H9 (cell line): Measurements from ENCODE around the gene IGSF11. TPM values are rescaled to one million over a fixed set of nuclear protein-coding genes. Genes with fewer than 3 reads are reported as not detected.

Experiments used
- DNase-seq: peaks from one replicate; pipeline ENCODE4 v3.0.0-alpha.2; 2017
- H2AFZ ChIP-seq: one replicate; pipeline ENCODE4 v1.6.1; 2013; ENCODE audit warnings: mild to moderate bottlenecking, low read length, control low read depth, moderate library complexity
- H2AK5ac ChIP-seq: 2 replicates; pipeline ENCODE4 v1.6.1; 2013; ENCODE audit warnings: low read length, control low read depth, mixed read lengths; ENCODE audit not compliant: insufficient read length
- H2BK120ac ChIP-seq: one replicate; pipeline ENCODE4 v1.6.1; 2013; ENCODE audit warnings: low read depth, mild to moderate bottlenecking, low read length, control low read depth, inconsistent platforms; ENCODE audit not compliant: poor library complexity, severe bottlenecking
- H2BK12ac ChIP-seq: 2 replicates; pipeline ENCODE4 v1.6.1; 2013; ENCODE audit warnings: low read length, control low read depth, mixed read lengths, low read depth; ENCODE audit not compliant: insufficient read length
- H2BK15ac ChIP-seq: 2 replicates; pipeline ENCODE4 v1.6.1; 2013; ENCODE audit warnings: low read depth, low read length, control low read depth
- H2BK20ac ChIP-seq: one replicate; pipeline ENCODE4 v1.6.1; 2013; ENCODE audit warnings: low read depth, mild to moderate bottlenecking, low read length, control low read depth, inconsistent platforms; ENCODE audit not compliant: poor library complexity, severe bottlenecking
- H2BK5ac ChIP-seq: 2 replicates; pipeline ENCODE4 v1.6.1; 2013; ENCODE audit warnings: low read length, control low read depth, mixed read lengths; ENCODE audit not compliant: insufficient read length
- H3K14ac ChIP-seq: 2 replicates; pipeline ENCODE4 v1.6.1; 2013; ENCODE audit warnings: low read length, control low read depth; ENCODE audit not compliant: insufficient read depth
- H3K18ac ChIP-seq: 2 replicates; pipeline ENCODE4 v1.6.1; 2013; ENCODE audit warnings: low read depth, mild to moderate bottlenecking, mixed read lengths, low read length, control low read depth; ENCODE audit not compliant: insufficient read length
- H3K23ac ChIP-seq: 2 replicates; pipeline ENCODE4 v1.6.1; 2013; ENCODE audit warnings: low read length, control low read depth, mixed read lengths, low read depth; ENCODE audit not compliant: insufficient read length
- H3K23me2 ChIP-seq: 2 replicates; pipeline ENCODE4 v1.6.1; 2013; ENCODE audit warnings: low read depth, mild to moderate bottlenecking, mixed read lengths, low read length, control low read depth; ENCODE audit not compliant: insufficient read length, poor library complexity, severe bottlenecking
- H3K27ac ChIP-seq: 2 replicates; pipeline ENCODE4 v1.5.1; 2013; ENCODE audit warnings: low read length, control low read depth, mixed read lengths, low read depth; ENCODE audit not compliant: insufficient read length
- H3K27me3 ChIP-seq: 2 replicates; pipeline ENCODE4 v1.6.1; 2013; ENCODE audit warnings: low read length, control low read depth, inconsistent platforms; ENCODE audit not compliant: insufficient read depth
- H3K4ac ChIP-seq: 2 replicates; pipeline ENCODE4 v1.6.1; 2013; ENCODE audit warnings: low read depth, mild to moderate bottlenecking, control low read depth, inconsistent platforms, low read length, moderate library complexity
- H3K4me1 ChIP-seq: 2 replicates; pipeline ENCODE4 v1.6.1; 2013; ENCODE audit warnings: low read length, control low read depth, inconsistent platforms; ENCODE audit not compliant: insufficient read depth
- H3K4me2 ChIP-seq: 2 replicates; pipeline ENCODE4 v1.6.1; 2013; ENCODE audit warnings: low read length, control low read depth, mixed read lengths; ENCODE audit not compliant: insufficient read length, insufficient read depth
- H3K56ac ChIP-seq: 2 replicates; pipeline ENCODE4 v1.6.1; 2013; ENCODE audit warnings: low read depth, mild to moderate bottlenecking, mixed read lengths, low read length, control low read depth; ENCODE audit not compliant: insufficient read length
- H3K79me1 ChIP-seq: 2 replicates; pipeline ENCODE4 v1.6.1; 2013; ENCODE audit warnings: low read depth, mild to moderate bottlenecking, moderate library complexity, low read length, control low read depth, inconsistent platforms; ENCODE audit not compliant: insufficient read depth, poor library complexity, severe bottlenecking
- H3K79me2 ChIP-seq: 2 replicates; pipeline ENCODE4 v1.6.1; 2013; ENCODE audit warnings: low read length, control low read depth, inconsistent platforms; ENCODE audit not compliant: insufficient read depth
- H3K9ac ChIP-seq: 2 replicates; pipeline ENCODE4 v1.6.1; 2013; ENCODE audit warnings: low read length, control low read depth, mixed read lengths; ENCODE audit not compliant: insufficient read length; ENCODE audit errors: extremely low read depth
- H3K9me3 ChIP-seq: one replicate; pipeline ENCODE4 v1.6.1; 2013; ENCODE audit warnings: low read depth, low read length, inconsistent platforms; ENCODE audit not compliant: control insufficient read depth
- H3T11ph ChIP-seq: one replicate; pipeline ENCODE4 v1.6.1; 2013; ENCODE audit warnings: mild to moderate bottlenecking, low read length, control low read depth, inconsistent platforms
- H4K20me1 ChIP-seq: one replicate; pipeline ENCODE4 v1.6.1; 2013; ENCODE audit not compliant: control insufficient read depth, insufficient read length, insufficient read depth
- H4K5ac ChIP-seq: 2 replicates; pipeline ENCODE4 v1.6.1; 2013; ENCODE audit warnings: low read depth, mild to moderate bottlenecking, mixed read lengths, low read length, control low read depth; ENCODE audit not compliant: insufficient read length
- H4K8ac ChIP-seq: replicated peaks from 2 replicates; pipeline ENCODE4 v1.6.1; 2013; ENCODE audit warnings: low read length, control low read depth, mixed read lengths, low read depth; ENCODE audit not compliant: insufficient read length
- H4K91ac ChIP-seq: 2 replicates; pipeline ENCODE4 v1.6.1; 2013; ENCODE audit warnings: low read depth, mild to moderate bottlenecking, moderate library complexity, mixed read lengths, low read length, control low read depth; ENCODE audit not compliant: insufficient read length
- H3K27ac Mint-ChIP-seq, 3 experiments: 2 replicates in 2 of 3; 3 replicates in 1 of 3; pipeline ENCODE4 v1.8.0; 2020 to 2021; ENCODE audit warnings: mixed read lengths in 3 of 3, mild to moderate bottlenecking in 1 of 3, moderate library complexity in 1 of 3
- H3K27me3 Mint-ChIP-seq: 2 replicates; pipeline ENCODE4 v1.8.0; 2021; ENCODE audit warnings: low read depth, mild to moderate bottlenecking, moderate library complexity, mixed read lengths
- H3K36me3 Mint-ChIP-seq, 3 experiments: 2 replicates in 2 of 3; 3 replicates in 1 of 3; pipeline ENCODE4 v1.8.0; 2020 to 2021; ENCODE audit warnings: low read depth in 3 of 3, mixed read lengths in 3 of 3; ENCODE audit not compliant: insufficient read depth in 1 of 3
- H3K4me1 Mint-ChIP-seq, 2 experiments: 2 replicates each; pipeline ENCODE4 v1.8.0; 2020; ENCODE audit warnings: mixed read lengths in 2 of 2
- H3K4me3 Mint-ChIP-seq, 2 experiments: 2 replicates in 1 of 2; 3 replicates in 1 of 2; pipeline ENCODE4 v1.8.0; 2020 to 2021; ENCODE audit warnings: mild to moderate bottlenecking in 2 of 2, mixed read lengths in 2 of 2, moderate library complexity in 1 of 2
- H3K9me3 Mint-ChIP-seq, 2 experiments: 2 replicates in 1 of 2; 3 replicates in 1 of 2; pipeline ENCODE4 v1.8.0; 2020; ENCODE audit warnings: mild to moderate bottlenecking in 2 of 2, mixed read lengths in 2 of 2, moderate library complexity in 1 of 2
- whole genome bisulfite sequencing: extraction: QIAGEN DNeasy Blood & Tissue Kit; methylation state at CpG from one replicate; pipeline ENCODE4 v1.1.7; 2013; ENCODE audit warnings: missing lambda C conversion rate, low lambda C conversion rate, mixed read lengths; ENCODE audit not compliant: insufficient read length; ENCODE audit errors: extremely low coverage; 5-methylcytosine and 5-hydroxymethylcytosine counted together
- total RNA-seq: library from RNA; stranded (reverse); gene quantifications from 2 replicates; pipeline ENCODE4 v1.2.1, GENCODE V29; 2021
- TF ChIP-seq, protein P1 (sequence below): fragments of 200-600 bp; sonication (generic); conservative IDR thresholded peaks from 3 replicates; pipeline ENCODE4 v1.8.0; 2021; ENCODE audit warnings: antibody characterized with exemption, mild to moderate bottlenecking

The IGSF11 gene
- total RNA-seq, 1 experiment from 2014 or later = 1.6 TPM

DNA sequence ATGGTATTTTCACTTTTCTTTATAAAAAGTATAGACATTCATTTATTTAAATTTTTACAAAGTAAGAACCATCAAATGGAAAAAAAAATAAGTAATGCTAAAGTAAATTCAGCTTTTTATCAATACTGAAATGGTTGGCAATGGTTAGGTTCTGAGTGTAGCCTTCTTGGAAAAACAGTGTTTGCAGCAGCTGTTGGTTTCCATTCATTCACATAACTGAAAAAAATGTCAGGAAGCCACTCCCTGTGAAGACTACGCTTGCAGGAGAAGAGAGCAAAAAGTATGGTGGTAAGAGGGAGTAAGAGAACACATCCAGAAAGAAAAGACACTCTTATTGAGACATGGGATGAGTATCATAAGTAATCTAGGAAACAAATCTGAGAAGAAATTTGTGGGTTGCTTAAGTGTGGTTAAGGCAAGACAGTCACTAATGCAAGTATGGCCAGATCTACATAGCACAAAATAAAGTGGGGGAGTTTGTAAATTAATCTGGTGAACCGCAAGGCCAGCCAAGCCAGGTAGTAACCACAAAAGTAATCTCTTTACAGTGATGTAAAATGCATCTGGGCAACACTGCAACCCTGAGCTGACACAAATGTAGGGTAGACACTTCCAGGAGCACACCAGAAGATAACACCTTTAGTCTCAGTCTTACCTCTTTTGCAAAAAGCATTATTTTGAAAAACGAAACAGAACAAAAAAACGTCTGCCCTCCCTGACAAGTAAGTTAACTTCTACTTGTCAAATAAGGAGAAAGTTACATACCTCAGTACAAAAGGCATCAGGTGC, 133.7 kb downstream of the IGSF11 start:
- Histone ChIP-seq H2BK15ac (no peak overlapping the region), H3K23me2 (no peaks in the 10 kb centered on the region), H2AFZ (no peak overlapping the region), H3K79me1 (no peaks in the 10 kb centered on the region), H3K27ac (no peak overlapping the region), H2BK120ac (no peak overlapping the region), H3K9me3 (no peaks in the 10 kb centered on the region), H3T11ph (no peak overlapping the region), H3K56ac (no peak overlapping the region), H4K8ac (no peak overlapping the region), H2AK5ac (no peak overlapping the region), H3K14ac (no peak overlapping the region), H3K4ac (no peak overlapping the region), H4K91ac (no peak overlapping the region), H3K9ac (no peak overlapping the region), H3K79me2 (no peaks in the 10 kb centered on the region), H2BK12ac (no peak overlapping the region), H3K27me3 (no peaks in the 10 kb centered on the region), H3K23ac (no peak overlapping the region), H3K18ac (no peak overlapping the region), H2BK5ac (no peak overlapping the region), H4K5ac (no peak overlapping the region), H2BK20ac (no peak overlapping the region), H3K4me2 (no peak overlapping the region), H4K20me1 (no peaks in the 10 kb centered on the region), H3K4me1 (no peaks in the 10 kb centered on the region)
- no peaks in the 10 kb centered on the region; the same call in 1 of the 2 replicates for H3K27me3 Mint-ChIP-seq
- DNase-seq = no peak
- no peaks in the 10 kb centered on the region for H3K36me3 Mint-ChIP-seq
- WGBS = no CpG with 5 or more reads among the region's 4 CpGs
- no peak overlapping the region for H3K4me3 Mint-ChIP-seq
- TF ChIP-seq, protein P1, sequence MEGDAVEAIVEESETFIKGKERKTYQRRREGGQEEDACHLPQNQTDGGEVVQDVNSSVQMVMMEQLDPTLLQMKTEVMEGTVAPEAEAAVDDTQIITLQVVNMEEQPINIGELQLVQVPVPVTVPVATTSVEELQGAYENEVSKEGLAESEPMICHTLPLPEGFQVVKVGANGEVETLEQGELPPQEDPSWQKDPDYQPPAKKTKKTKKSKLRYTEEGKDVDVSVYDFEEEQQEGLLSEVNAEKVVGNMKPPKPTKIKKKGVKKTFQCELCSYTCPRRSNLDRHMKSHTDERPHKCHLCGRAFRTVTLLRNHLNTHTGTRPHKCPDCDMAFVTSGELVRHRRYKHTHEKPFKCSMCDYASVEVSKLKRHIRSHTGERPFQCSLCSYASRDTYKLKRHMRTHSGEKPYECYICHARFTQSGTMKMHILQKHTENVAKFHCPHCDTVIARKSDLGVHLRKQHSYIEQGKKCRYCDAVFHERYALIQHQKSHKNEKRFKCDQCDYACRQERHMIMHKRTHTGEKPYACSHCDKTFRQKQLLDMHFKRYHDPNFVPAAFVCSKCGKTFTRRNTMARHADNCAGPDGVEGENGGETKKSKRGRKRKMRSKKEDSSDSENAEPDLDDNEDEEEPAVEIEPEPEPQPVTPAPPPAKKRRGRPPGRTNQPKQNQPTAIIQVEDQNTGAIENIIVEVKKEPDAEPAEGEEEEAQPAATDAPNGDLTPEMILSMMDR = no peak
- no peaks in the 10 kb centered on the region for H3K4me1 Mint-ChIP-seq
- H3K27ac Mint-ChIP-seq = no peak overlapping the region
- no peaks in the 10 kb centered on the region for H3K9me3 Mint-ChIP-seq
